ENCODE measurements around the gene PTS. TPM values are rescaled to one million over a fixed set of nuclear protein-coding genes. Genes with fewer than 3 reads are reported as not detected.

Gene PTS
- total RNA-seq (71.5 TPM), polyA plus RNA-seq (10 to 100 TPM in 2 of 4 donors, 1 to 10 TPM in 2; 7.1 to 12.0 (median 10.4) TPM)

GRCh38 chr11:112226062-112226830 is at the start of gene PTS:
TSS of gene PTS (plus strand) at chr11:112226428. CDS start at chr11:112226444, 16 bp downstream.
- Mint-ChIP-seq H3K36me3 (peaks cover 25% of the 10 kb centered on the region), H3K27ac (peak within 1 kb of the TSS; percentile 97 to 99 (median 98)), H3K9me3 (no peaks in the 10 kb centered on the region), H3K27me3 (no peaks in the 10 kb centered on the region), H3K4me3 (peak within 1 kb of the TSS; percentile 94 to 96 (median 94)), H3K4me1 (peaks cover 16 to 43% (median 18%) of the 10 kb centered on the region in 4 donors)
- no peaks in the 10 kb centered on the region for H3K27me3 ChIP-seq (ENCODE audit: control insufficient read depth, insufficient read depth, low read length)
- no peaks in the 10 kb centered on the region for H3K9me3 ChIP-seq (ENCODE audit: control insufficient read depth in 2 of 2, low read length in 2 of 2)
- ATAC-seq (ENCODE audit: low read depth in 2 of 2) (peak; percentile 90), DNase-seq (peak; percentile 77 to 92 (median 89))
- peak within 1 kb of the TSS; percentile 89 for H3K4me3 ChIP-seq (ENCODE audit: low read depth, low read length)
- H3K4me1 ChIP-seq (ENCODE audit: control insufficient read depth, insufficient read depth, low read length, poor library complexity, severe bottlenecking) = peaks cover 15% of the 10 kb centered on the region
- peak within 1 kb of the TSS; percentile 93 for H3K27ac ChIP-seq (ENCODE audit: insufficient read depth, low read length, poor library complexity, severe bottlenecking)
- H3K36me3 ChIP-seq (ENCODE audit: control insufficient read depth, insufficient read depth, low read length) = peaks cover 20% of the 10 kb centered on the region

- H3K27me3 Mint-ChIP-seq = peaks cover 45% of the 10 kb centered on the region
- DNase-seq (no peak), ATAC-seq (ENCODE audit: low read depth in 2 of 2) (no peak)
- Histone ChIP-seq H3K27ac (ENCODE audit: insufficient read depth, low read length, poor library complexity, severe bottlenecking) (no peak overlapping the region), H3K27me3 (ENCODE audit: control insufficient read depth, insufficient read depth, low read length) (peaks cover 23% of the 10 kb centered on the region), H3K4me3 (ENCODE audit: low read depth, low read length) (no peak overlapping the region), H3K4me1 (ENCODE audit: control insufficient read depth, insufficient read depth, low read length, poor library complexity, severe bottlenecking) (peaks cover 5% of the 10 kb centered on the region), H3K36me3 (ENCODE audit: control insufficient read depth, insufficient read depth, low read length) (no peaks in the 10 kb centered on the region), H3K9me3 (ENCODE audit: control insufficient read depth in 2 of 2, low read length in 2 of 2) (no peaks in the 10 kb centered on the region)
- peaks cover 0 to 5% (median 0%) of the 10 kb centered on the region in 7 donors for H3K9me3 Mint-ChIP-seq
- H3K4me1 Mint-ChIP-seq = peaks cover 7 to 12% (median 10%) of the 10 kb centered on the region in 4 donors
- H3K4me3 Mint-ChIP-seq = no peak overlapping the region
- no peaks in the 10 kb centered on the region for H3K36me3 Mint-ChIP-seq
- H3K27ac Mint-ChIP-seq = no peak overlapping the region
Measured at GRCh38 chr11:112177589-112177988, 48.6 kb upstream of the PTS start.

GRCh38 chr11:112178428-112178827 is 47.8 kb upstream of the PTS start:
- H3K9me3 ChIP-seq (ENCODE audit: control insufficient read depth in 2 of 2, low read length in 2 of 2) = no peaks in the 10 kb centered on the region
- H3K4me1 Mint-ChIP-seq = peaks cover 7 to 11% (median 9%) of the 10 kb centered on the region in 4 donors
- peaks cover 5% of the 10 kb centered on the region for H3K4me1 ChIP-seq (ENCODE audit: control insufficient read depth, insufficient read depth, low read length, poor library complexity, severe bottlenecking)
- H3K27me3 ChIP-seq (ENCODE audit: control insufficient read depth, insufficient read depth, low read length) = peaks cover 23% of the 10 kb centered on the region
- ATAC-seq (ENCODE audit: low read depth in 2 of 2) = no peak
- no peaks in the 10 kb centered on the region for H3K36me3 ChIP-seq (ENCODE audit: control insufficient read depth, insufficient read depth, low read length)
- H3K4me3 Mint-ChIP-seq = no peak overlapping the region
- no peak overlapping the region for H3K4me3 ChIP-seq (ENCODE audit: low read depth, low read length)
- H3K36me3 Mint-ChIP-seq = no peaks in the 10 kb centered on the region
- no peak for DNase-seq
- no peak overlapping the region for H3K27ac ChIP-seq (ENCODE audit: insufficient read depth, low read length, poor library complexity, severe bottlenecking)
- peaks cover 0 to 6% (median 0%) of the 10 kb centered on the region in 7 donors for H3K9me3 Mint-ChIP-seq
- H3K27me3 Mint-ChIP-seq = peaks cover 45% of the 10 kb centered on the region
- no peak overlapping the region for H3K27ac Mint-ChIP-seq

GRCh38 chr11:112178936-112179335 is 47.3 kb upstream of the PTS start:
- no peaks in the 10 kb centered on the region for H3K36me3 Mint-ChIP-seq
- H3K4me3 ChIP-seq (ENCODE audit: low read depth, low read length) = no peak overlapping the region
- H3K36me3 ChIP-seq (ENCODE audit: control insufficient read depth, insufficient read depth, low read length) = no peaks in the 10 kb centered on the region
- no peak overlapping the region for H3K27ac Mint-ChIP-seq
- peaks cover 5% of the 10 kb centered on the region for H3K4me1 ChIP-seq (ENCODE audit: control insufficient read depth, insufficient read depth, low read length, poor library complexity, severe bottlenecking)
- peaks cover 0 to 6% (median 0%) of the 10 kb centered on the region in 7 donors for H3K9me3 Mint-ChIP-seq
- peaks cover 23% of the 10 kb centered on the region for H3K27me3 ChIP-seq (ENCODE audit: control insufficient read depth, insufficient read depth, low read length)
- peaks cover 7 to 11% (median 9%) of the 10 kb centered on the region in 4 donors for H3K4me1 Mint-ChIP-seq
- H3K27me3 Mint-ChIP-seq = peaks cover 45% of the 10 kb centered on the region
- H3K27ac ChIP-seq (ENCODE audit: insufficient read depth, low read length, poor library complexity, severe bottlenecking) = no peak overlapping the region
- H3K4me3 Mint-ChIP-seq = no peak overlapping the region
- ATAC-seq (ENCODE audit: low read depth in 2 of 2) (no peak), DNase-seq (no peak)
- H3K9me3 ChIP-seq (ENCODE audit: control insufficient read depth in 2 of 2, low read length in 2 of 2) = no peaks in the 10 kb centered on the region

- no peak overlapping the region for H3K27ac Mint-ChIP-seq
- no peaks in the 10 kb centered on the region for H3K36me3 Mint-ChIP-seq
- Histone ChIP-seq H3K36me3 (ENCODE audit: control insufficient read depth, insufficient read depth, low read length) (no peaks in the 10 kb centered on the region), H3K9me3 (ENCODE audit: control insufficient read depth in 2 of 2, low read length in 2 of 2) (no peaks in the 10 kb centered on the region), H3K4me1 (ENCODE audit: control insufficient read depth, insufficient read depth, low read length, poor library complexity, severe bottlenecking) (peaks cover 5% of the 10 kb centered on the region), H3K27ac (ENCODE audit: insufficient read depth, low read length, poor library complexity, severe bottlenecking) (no peak overlapping the region), H3K27me3 (ENCODE audit: control insufficient read depth, insufficient read depth, low read length) (peaks cover 23% of the 10 kb centered on the region), H3K4me3 (ENCODE audit: low read depth, low read length) (no peak overlapping the region)
- H3K9me3 Mint-ChIP-seq = peaks cover 0 to 6% (median 0%) of the 10 kb centered on the region in 7 donors
- H3K4me1 Mint-ChIP-seq = peaks cover 6 to 9% (median 8%) of the 10 kb centered on the region in 4 donors
- H3K4me3 Mint-ChIP-seq = no peak overlapping the region
- DNase-seq (no peak), ATAC-seq (ENCODE audit: low read depth in 2 of 2) (peak; percentile 28 to 37)
- H3K27me3 Mint-ChIP-seq = peaks cover 43% of the 10 kb centered on the region
Measured at GRCh38 chr11:112179601-112180000, 46.6 kb upstream of the PTS start.

GRCh38 chr11:112182867-112183266 is 43.4 kb upstream of the PTS start:
- Histone ChIP-seq H3K4me3 (ENCODE audit: low read depth, low read length) (no peak overlapping the region), H3K27ac (ENCODE audit: insufficient read depth, low read length, poor library complexity, severe bottlenecking) (no peak overlapping the region), H3K4me1 (ENCODE audit: control insufficient read depth, insufficient read depth, low read length, poor library complexity, severe bottlenecking) (no peaks in the 10 kb centered on the region), H3K27me3 (ENCODE audit: control insufficient read depth, insufficient read depth, low read length) (peaks cover 10% of the 10 kb centered on the region), H3K36me3 (ENCODE audit: control insufficient read depth, insufficient read depth, low read length) (no peaks in the 10 kb centered on the region), H3K9me3 (ENCODE audit: control insufficient read depth in 2 of 2, low read length in 2 of 2) (no peaks in the 10 kb centered on the region)
- ATAC-seq (ENCODE audit: low read depth in 2 of 2) (no peak), DNase-seq (no peak)
- Mint-ChIP-seq H3K4me1 (no peaks in the 10 kb centered on the region), H3K36me3 (no peaks in the 10 kb centered on the region), H3K27ac (no peak overlapping the region), H3K4me3 (no peak overlapping the region), H3K9me3 (peaks cover 0 to 6% (median 0%) of the 10 kb centered on the region in 7 donors), H3K27me3 (peaks cover 30% of the 10 kb centered on the region)

GRCh38 chr11:112185883-112186282 is 40.3 kb upstream of the PTS start:
- H3K36me3 ChIP-seq (ENCODE audit: control insufficient read depth, insufficient read depth, low read length) = no peaks in the 10 kb centered on the region
- Mint-ChIP-seq H3K4me1 (no peaks in the 10 kb centered on the region), H3K27ac (no peak overlapping the region), H3K36me3 (peaks cover 6% of the 10 kb centered on the region), H3K9me3 (peaks cover 0 to 3% (median 0%) of the 10 kb centered on the region in 7 donors), H3K4me3 (no peak overlapping the region), H3K27me3 (peaks cover 9% of the 10 kb centered on the region)
- DNase-seq = no peak
- ATAC-seq (ENCODE audit: low read depth in 2 of 2) = no peak
- H3K4me3 ChIP-seq (ENCODE audit: low read depth, low read length) = no peak overlapping the region
- no peaks in the 10 kb centered on the region for H3K27me3 ChIP-seq (ENCODE audit: control insufficient read depth, insufficient read depth, low read length)
- no peak overlapping the region for H3K27ac ChIP-seq (ENCODE audit: insufficient read depth, low read length, poor library complexity, severe bottlenecking)
- no peaks in the 10 kb centered on the region for H3K9me3 ChIP-seq (ENCODE audit: control insufficient read depth in 2 of 2, low read length in 2 of 2)
- no peaks in the 10 kb centered on the region for H3K4me1 ChIP-seq (ENCODE audit: control insufficient read depth, insufficient read depth, low read length, poor library complexity, severe bottlenecking)

GRCh38 chr11:112186304-112186703 is 39.9 kb upstream of the PTS start:
- Histone ChIP-seq H3K4me3 (ENCODE audit: low read depth, low read length) (no peak overlapping the region), H3K27me3 (ENCODE audit: control insufficient read depth, insufficient read depth, low read length) (no peaks in the 10 kb centered on the region), H3K36me3 (ENCODE audit: control insufficient read depth, insufficient read depth, low read length) (no peaks in the 10 kb centered on the region), H3K9me3 (ENCODE audit: control insufficient read depth in 2 of 2, low read length in 2 of 2) (no peaks in the 10 kb centered on the region), H3K27ac (ENCODE audit: insufficient read depth, low read length, poor library complexity, severe bottlenecking) (no peak overlapping the region), H3K4me1 (ENCODE audit: control insufficient read depth, insufficient read depth, low read length, poor library complexity, severe bottlenecking) (no peaks in the 10 kb centered on the region)
- Mint-ChIP-seq H3K4me1 (no peaks in the 10 kb centered on the region), H3K27ac (no peak overlapping the region), H3K36me3 (peaks cover 6% of the 10 kb centered on the region), H3K9me3 (peaks cover 0 to 2% (median 0%) of the 10 kb centered on the region in 7 donors), H3K4me3 (no peak overlapping the region), H3K27me3 (peaks cover 8% of the 10 kb centered on the region)
- ATAC-seq (ENCODE audit: low read depth in 2 of 2) (no peak), DNase-seq (no peak)
